Stimulated activated CD8-positive, alpha-beta memory T cell treated with anti-CD3 and anti-CD28 coated beads, Interleukin-7, amount 100 ng/mL, for 48 hours (primary cell): ENCODE results near the gene KCTD8.
A peak's percentile ranks its signal among the peaks of the same experiment; 100 is the strongest.

Source experiments
- DNase-seq, 2 donors: peaks; one replicate each; pipeline ENCODE4 v3.0.0-alpha.2; 2020; ENCODE audit warnings: low read depth in 1 of 2; ENCODE audit errors: extremely low read depth in 1 of 2

The KCTD8 gene

DNA sequence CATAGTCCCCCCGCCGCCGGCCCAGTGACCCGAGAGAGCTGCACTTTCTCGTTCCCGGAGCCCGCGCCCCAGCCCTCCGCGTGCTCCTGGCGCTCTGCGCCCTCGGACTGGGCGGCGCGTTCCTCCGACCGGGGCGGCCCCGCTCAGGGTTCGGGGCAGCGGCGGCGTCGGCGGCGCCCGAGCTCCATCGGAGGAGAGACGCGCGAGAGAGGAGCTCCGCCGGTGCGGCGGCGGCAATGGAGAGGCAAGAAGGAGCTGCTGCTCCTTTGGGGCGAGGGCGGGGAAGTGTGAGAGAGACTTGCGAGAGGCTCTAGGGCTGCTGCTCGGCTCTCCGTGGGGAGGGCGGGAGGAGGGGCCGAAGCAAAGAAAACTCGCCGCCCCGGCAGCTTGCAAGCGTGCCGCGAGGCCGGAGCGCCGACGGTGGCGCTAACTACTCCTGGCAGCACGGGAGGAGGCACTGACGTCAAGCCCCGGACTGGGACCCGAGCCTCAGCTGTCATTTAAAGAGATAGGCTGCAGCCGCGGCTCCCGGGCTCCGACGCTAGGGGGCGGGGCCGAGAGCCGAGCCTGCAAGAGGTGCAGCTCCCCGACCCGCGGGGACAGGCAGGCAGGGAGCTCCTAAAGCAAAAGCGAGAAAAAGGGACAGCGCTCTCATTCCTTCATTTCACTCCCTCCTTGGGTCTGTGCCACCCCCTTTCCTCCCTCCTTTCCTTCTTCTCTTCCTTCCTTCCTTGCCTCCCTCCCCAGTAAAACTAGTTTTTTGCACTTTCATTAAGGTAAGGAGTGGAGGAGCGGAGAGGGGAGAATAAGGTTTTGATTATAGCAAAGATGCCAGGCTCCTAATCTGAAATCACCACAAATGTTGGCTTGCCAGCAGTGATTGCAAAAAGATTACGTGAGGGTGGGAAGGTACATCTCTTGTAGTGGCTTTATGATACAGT is at the start of gene KCTD8:
Gene KCTD8 (minus strand): TSS at position 289 of the 941 bp plus-strand sequence.
- DNase-seq: peak; percentile 53 to 62

DNA sequence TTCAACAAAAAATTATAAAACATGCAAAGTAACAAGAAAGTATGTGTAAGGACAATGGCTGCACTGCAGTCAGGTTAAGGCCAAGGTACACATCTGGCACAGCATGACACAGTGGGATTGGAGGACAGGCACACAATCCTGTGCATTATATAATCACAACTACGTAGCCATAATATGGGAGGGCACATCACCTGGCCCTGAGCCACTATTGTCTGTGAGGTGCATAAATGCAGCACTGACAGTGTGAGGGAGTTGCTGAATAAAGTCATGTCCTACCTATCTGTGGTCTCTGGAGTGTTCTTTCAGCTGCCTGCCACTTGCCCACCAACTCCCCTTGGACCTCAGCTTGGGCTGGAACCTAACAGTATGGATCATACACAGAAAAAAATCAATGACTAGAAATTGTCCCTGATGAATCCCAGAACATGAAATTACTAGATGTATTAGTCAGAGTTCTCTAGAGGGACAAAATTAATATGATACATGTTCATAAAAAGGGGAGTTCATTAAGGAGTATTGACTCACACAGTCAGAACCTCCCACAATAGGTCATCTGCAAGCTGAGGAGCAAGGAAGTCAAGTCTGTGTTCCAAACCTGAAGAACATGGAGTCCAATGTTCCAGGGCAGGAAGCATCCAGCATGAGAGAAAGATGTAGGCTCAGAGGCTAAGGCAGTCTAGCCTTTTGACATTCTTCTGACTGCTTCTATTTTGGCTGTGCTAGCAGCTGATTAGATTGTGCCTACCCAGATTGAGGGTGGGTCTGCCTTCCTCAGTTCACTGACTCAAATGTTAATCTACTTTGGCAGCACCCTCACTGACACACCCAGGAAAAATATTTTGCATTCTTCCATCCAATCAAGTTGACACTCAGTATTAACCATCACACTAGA is 46.4 kb upstream of the KCTD8 start:
- DNase-seq: no peak

DNA sequence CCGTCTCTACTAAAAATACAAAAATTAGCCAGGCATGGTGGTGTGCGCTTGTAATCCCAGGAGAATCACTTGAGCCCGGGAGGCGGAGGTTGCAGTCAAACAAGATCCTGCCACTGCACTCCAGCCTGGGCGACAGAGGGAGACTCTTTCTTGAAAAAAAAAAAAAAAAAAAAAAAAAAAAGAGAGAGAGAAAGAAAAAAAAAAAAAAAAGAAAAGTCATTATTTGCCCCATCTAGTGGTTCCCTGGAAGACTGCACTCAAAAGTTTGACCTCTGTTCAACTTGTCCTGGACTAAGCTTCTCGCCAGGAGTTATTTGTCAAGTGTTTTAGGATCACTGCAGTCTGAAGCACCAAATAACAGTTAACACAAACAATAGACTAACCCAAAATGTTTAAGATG is 45.3 kb upstream of the KCTD8 start:
- DNase-seq: no peak

DNA sequence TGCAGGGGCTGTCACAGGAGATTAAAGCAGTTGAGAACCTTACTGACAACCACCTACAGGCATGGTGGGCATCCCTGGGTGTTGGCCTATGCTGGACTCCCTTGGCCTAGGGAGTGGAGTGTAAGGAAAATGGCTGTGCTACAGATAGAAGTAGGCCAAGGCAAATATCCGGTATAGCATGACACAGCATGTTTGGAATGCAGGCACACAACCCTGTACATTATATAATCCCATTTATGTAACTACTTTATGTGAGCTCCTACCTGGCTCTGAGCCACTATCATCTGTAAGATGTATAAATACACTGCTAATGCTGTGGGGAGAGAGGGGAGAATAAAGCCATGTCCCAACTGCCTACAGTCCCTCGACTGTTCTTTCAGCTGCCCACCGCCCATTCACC is 38.7 kb upstream of the KCTD8 start:
- no peak for DNase-seq

DNA sequence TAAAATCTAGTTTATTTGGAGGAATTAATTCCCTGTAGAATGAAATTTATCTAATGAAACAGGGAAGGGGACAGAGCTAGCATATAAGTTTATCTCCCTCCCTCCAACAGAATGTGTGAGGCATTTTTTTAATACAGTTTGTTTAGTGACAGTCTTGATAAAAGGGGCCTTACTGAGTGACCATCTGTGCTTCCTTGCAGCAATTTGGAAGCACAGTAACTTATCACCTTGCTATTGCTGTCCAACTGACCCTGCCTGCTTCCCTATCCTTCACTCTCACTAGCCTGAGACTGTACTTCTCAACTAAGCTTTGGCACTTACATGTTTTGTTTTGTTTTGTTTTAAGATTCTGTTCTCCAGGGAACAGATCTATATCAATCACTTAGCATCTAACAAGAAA is 31.1 kb upstream of the KCTD8 start:
- DNase-seq: no peak

DNA sequence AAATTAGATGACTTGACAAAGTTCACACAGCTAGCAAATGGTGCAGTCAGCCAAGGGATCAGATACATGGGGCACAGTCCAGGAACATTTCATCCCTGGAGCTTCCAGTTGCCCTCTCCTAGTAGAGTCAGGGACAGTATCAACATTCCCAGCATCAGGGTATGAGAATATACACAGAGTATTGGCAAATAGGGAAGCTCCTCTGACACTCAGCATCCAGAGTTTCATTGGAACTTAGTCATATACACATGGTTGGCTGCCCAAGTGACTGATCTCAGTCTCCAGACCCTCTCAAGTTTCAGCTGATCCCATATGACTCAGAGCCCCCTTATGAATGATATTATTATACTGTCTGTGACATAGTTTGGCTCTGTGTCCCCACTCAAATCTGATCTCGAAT is 13.7 kb upstream of the KCTD8 start:
- no peak for DNase-seq

DNA sequence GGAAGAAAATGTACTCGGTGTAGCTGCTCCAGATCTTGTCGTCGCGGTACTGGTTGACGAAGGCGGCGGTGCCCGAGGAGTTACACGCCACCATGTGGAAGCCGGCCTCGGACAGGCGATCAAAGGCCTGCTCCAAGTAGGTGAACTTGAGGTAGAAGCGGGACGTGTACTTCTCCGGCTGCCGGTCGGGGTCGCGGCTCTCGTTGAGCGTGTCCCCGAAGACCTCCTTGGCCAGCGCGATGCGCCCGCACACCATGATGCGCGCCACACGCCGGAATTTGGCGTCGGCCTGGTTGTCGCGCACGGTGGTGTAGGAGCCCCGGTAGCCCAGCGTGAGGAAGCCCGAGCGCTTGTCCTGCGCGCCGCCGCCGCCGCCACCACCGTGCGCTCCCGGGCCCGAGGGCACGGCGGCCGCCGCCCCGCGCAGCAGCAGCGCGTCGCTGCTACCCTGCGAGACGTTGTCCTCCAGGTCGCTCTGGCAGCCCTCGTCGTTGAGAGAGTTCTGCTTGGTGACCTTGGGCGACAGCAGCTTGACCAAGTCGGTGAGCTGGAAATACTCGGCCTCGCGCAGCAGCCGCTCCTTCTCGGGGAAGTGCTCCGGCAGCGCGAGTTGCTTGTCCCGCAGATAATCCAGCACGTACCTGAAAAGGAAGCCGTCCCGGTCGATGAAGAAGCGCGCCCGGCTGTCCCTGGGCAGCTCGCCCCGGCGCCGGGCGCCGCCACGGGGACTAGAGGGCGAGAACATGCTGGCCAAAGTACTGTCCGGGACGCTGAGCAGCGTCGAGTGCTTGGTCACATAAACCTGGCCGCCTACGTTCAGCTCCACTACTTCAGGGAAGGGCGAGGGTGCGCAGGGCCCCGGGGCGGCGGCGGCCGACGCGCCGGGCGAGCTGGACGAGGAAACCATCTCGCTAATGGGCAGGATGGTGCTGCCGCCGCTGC is 775 bp downstream of the KCTD8 start:
- DNase-seq: no peak

DNA sequence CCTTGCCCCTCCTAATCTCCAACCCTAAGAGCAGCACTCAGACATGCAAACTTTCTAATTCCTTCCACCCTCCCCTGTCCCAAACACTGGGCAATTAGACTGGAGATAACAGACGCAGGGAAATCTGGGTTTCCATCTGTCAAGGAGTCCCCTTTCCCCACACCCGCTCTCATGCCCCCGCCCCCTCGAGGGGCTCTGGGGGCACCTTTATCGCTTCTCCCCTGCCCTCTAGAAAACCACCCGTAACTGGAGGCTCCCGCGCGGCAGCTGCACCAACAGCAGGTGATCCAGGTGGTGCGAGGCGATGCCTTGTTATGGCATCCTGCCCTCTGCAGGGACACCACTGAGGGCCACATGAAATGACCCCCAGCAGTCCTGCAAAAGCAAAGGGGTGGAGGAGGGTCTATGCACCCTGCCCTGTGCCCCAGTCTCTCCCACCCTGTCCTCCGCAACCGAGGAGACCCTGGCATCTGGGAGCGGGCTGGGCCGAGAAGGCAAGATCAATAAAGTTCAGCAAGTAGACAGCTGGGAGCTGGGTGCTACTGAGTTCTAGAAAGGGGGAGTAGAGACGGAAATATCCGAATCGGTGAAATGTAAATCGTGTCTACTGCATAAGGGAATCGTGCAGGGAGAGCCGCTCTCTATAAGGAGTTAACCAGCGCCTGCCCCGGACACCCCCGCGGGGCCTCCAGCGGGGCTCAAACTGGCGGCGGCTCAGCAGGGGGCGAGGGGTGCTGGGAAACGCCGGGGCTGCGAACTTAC is 1.6 kb downstream of the KCTD8 start:
- no peak for DNase-seq

DNA sequence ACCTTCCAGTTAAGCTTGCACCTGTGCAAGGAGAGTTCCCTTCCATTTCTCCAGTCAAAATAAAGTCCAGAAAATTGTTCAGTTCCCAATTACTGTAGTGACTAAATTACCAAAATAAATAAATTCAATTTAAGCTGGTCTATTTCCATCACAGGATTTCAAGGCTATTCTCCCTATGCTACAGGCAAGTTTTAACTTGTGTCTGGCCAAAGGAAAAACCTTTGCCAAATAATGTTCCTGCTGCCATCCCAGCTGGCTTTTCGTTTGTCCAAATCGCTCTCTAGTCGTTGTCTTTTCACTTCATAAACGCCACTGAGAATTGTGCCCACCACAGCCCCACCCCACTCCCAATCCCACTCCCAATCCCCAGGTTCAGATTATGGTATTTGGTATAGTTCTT is 2.4 kb downstream of the KCTD8 start:
- DNase-seq: no peak

DNA sequence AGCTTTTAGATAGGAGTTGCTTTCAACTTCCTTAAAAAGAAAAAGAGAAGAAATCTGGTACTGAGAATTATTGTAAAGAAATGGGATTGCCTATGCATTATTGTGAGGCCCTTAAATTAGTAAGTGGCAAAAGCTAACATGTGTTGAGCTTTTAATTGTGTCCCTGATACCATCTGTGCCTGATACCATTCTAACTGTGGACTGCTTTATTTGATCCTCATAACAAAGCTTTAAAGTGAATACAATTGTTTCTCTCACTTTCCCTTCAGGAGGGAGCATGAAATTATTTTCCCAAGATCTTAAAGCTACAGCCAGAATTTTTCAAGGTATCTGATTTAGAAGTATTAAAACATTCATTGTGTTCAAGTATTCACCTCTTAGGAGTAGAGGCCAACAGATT is 9.9 kb downstream of the KCTD8 start:
- DNase-seq: no peak

DNA sequence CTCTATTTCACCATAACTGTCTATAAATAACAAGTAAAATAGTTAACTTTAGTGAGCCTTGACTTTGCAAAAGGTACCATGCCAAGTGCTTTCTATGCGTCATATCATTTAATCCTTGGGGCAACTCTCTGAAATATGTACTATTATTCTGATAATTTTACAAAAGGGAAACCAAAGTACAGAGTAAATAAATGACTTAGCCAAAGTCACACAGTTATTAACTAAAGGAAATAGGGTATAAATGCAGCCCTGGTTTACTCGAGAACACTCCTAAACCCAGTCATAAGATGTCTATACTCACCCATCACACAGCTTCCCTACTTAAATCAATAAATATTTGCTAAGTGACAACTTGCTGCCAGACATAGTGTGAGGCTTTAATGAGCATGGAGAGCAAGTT is 14.4 kb downstream of the KCTD8 start:
- DNase-seq: no peak

DNA sequence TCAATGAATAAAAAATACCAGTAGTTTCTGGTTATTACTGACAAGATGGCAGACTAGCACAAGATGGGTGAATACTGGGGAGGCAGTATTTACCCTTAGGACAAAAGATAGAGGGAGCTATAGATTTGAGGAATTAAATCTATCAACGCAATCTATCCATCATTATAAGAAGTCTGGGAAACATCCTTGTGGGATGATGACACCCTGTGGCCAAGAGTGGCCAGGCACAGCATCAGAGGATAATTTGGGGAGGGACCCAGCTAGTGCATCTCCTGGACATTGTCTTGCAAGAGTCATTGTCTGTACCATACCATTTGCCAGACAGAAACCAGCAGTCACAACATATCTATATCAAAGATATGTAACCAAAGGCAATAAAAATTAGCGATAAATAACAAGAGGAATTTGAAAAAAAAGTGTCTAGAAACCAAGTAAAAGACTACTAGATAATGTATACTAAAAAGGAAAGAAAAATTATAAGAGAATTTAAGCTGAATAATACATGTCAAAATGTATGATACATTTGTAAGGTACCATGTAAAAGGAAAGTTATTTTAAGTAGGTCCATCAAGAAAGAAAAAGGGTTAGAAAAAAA is 22.9 kb downstream of the KCTD8 start:
- DNase-seq: no peak

DNA sequence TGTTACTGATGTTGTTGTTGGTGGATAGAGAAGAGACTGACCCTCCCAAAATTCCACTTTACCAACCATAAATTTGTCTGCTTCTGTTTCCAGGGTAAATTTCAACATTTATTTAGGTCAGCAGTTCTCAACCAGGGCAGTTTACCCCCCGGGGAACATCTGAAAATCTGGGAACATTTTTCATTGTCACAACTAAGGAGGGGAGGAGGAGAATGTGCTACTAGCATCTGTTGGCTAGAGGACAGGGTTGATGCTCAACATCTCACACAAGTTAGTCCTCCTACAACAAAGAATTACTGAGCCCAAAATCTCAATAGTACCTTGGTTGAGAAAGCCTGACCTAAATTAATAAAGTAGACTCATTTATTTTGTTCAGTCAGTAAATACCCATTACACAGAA is 25.7 kb downstream of the KCTD8 start:
- DNase-seq: no peak

DNA sequence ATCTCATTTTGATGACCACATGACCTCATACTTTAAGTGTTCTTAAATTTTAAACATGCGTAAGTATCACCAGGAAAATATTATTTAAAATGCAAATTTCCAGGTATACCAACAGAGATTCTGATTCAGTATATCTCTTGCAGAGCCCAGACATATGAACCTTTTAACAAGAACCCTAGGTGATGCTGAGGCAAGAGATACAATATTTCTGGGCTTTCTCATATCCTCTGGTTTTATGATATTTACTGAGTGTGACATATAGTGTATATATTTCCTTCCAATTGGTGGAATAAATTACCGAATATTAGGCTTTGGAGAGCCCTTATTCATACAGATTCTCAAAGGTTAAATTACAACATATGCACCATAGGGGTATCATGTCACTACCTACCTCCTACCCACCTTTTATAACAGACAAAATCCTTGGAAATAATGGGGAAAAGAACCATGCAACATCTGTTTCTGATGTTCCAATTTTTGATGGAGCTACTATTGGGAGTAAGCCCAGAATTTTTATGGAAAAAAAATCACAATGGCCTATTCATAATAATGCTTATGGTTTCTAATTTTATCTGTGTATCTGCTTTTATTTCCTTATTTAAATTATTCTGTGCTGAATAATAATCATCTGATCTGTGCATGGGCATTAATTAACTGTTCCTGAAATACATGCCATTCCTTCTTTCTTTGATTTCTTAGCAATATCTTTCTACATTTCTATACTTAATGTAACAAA is 27.1 kb downstream of the KCTD8 start:
- no peak for DNase-seq

DNA sequence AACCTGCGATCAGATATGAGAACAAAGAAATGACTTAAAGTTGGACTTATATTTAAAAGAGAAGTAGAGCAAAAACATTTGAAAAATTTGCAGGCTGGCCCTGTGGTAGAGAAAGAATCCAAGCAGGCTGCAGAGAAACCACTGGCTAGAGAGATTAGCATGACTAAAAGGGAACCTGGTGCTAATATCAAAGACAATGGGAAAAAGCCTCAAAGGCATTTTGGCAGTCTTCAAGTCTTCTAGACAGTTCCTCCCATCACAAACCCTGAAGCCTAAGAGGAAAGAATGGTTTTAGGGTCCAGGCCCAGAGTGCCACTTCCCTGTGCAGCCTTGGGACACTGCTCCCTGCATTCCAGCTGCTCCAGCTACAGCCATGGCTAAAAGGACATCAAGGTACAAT is 33.4 kb downstream of the KCTD8 start:
- no peak for DNase-seq

DNA sequence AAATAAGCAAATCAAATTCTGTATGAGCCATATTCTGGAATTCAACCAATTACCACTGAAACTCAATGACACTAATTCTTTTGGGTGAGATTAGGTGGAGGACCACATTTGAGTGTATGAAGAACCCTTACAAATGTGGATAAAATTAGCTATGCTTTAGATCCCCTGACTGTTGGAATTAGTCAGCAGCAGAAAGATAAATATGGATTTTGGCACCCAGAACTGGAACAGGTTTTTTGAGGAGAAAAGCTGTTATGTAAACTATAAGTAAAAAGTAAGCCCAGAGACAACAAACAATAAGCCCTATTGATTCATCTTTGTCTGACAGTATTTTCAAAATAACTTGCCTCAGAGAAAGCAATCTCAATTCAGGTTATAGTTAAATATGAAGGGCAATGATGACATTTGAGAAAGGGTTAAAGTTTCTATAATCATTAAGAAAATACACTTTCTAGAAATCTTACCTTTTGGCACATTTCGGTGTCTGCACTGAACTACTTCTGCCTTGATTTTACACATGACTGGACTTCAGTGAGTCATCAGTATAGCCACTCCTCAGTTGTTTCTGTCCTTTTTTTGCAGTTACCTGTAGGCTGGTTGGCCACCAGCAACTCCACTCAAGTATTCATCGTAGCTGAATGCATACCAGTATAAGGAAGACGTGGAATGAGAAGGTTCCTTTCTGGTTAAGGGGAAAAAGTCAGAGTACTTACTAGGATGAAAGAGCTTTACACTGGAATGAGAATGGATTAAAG is 80.0 kb downstream of the KCTD8 start:
- DNase-seq: no peak

DNA sequence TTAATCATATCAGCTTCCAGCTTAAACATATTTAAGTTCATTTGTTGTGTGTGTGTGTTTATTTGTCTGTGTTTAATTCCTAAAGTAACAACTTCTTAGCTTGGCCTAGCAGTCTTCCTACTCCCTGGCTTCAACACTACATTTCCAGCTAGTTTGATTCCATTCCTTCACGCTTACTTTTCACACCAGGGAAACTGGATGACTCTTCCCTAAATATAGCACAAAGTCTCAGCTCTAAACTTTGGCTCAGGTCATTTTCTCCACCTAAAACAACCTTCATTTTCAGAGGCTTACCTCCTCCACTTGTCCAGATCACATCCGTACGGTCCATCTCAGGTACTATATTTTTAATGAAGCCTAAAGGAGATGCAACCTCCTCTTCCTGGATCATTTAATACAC is 94.4 kb downstream of the KCTD8 start:
- no peak for DNase-seq

DNA sequence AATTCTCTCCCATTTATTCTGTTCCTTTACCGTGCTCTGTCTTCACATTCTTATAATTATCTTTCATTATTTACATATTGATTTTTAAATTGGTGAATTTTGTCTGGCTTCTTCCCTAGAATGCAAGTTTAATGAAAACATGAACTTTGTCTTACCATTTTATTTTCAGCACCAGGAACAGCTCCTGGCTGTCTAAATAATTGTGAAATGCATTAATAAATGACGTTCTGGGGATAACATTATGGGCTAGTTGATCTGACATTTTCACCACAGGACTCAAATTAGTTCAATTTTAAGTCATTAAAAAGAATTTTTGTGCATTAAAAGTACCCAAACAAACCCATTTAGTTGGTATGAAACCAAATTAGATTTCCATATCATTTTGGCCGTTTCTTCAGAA is 97.5 kb downstream of the KCTD8 start:
- no peak for DNase-seq
